ENCODE results near the gene AKAIN1.

DNA sequence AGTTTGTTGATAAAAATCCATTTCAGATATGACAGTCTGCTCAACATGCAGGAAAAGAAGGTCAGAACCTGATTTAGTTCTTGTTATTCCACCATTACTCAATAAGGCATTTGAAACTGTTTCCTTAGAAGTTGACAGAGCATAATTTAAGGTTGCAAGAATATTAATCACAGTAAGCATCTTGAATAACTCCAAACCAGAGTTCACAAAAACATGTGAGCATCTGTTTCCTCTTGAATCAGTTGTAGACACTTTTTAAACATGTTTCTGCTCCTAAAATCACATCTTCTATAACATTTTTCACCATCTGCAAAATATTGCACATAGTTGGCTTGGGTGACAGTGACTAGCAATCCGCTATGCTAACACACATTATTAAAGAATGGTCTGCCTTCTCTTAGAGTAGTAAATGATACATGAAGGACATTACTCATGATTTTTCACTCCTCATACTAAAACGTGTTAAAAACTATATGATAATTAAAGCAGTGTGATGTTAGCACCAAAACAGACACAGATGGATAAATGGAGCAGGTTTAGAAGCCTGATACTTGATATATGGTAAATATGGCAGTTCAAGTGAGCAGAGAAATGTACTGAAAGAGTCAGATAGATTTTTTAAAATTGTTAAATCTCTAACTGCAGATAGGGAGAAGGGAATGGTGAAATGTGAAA is 30.3 kb downstream of the AKAIN1 start:
- no peak for TF ChIP-seq POLR2AphosphoS5 (IDR thresholded peaks at IDR 0.05; ENCODE audit: low read depth, low read length)
- no peak for TF ChIP-seq SIN3A (IDR thresholded peaks at IDR 0.05; ENCODE audit: borderline replicate concordance, insufficient read depth, low read length)
- no peak for TF ChIP-seq TAF1 (IDR thresholded peaks at IDR 0.05; ENCODE audit: borderline replicate concordance, insufficient read depth, low read length)
- TF ChIP-seq, protein P1, sequence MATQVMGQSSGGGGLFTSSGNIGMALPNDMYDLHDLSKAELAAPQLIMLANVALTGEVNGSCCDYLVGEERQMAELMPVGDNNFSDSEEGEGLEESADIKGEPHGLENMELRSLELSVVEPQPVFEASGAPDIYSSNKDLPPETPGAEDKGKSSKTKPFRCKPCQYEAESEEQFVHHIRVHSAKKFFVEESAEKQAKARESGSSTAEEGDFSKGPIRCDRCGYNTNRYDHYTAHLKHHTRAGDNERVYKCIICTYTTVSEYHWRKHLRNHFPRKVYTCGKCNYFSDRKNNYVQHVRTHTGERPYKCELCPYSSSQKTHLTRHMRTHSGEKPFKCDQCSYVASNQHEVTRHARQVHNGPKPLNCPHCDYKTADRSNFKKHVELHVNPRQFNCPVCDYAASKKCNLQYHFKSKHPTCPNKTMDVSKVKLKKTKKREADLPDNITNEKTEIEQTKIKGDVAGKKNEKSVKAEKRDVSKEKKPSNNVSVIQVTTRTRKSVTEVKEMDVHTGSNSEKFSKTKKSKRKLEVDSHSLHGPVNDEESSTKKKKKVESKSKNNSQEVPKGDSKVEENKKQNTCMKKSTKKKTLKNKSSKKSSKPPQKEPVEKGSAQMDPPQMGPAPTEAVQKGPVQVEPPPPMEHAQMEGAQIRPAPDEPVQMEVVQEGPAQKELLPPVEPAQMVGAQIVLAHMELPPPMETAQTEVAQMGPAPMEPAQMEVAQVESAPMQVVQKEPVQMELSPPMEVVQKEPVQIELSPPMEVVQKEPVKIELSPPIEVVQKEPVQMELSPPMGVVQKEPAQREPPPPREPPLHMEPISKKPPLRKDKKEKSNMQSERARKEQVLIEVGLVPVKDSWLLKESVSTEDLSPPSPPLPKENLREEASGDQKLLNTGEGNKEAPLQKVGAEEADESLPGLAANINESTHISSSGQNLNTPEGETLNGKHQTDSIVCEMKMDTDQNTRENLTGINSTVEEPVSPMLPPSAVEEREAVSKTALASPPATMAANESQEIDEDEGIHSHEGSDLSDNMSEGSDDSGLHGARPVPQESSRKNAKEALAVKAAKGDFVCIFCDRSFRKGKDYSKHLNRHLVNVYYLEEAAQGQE (IDR thresholded peaks at IDR 0.05; ENCODE audit: insufficient read depth in 1 of 2, low read depth in 2 of 2, low read length in 2 of 2), result no peak
